ENCODE measurements around the gene ELMO1. TPM values are rescaled to one million over a fixed set of nuclear protein-coding genes. Genes with fewer than 3 reads are reported as not detected.
A peak's percentile ranks its signal among the peaks of the same experiment; 100 is the strongest.

Gene ELMO1
- total RNA-seq, 8 experiments from 2014 or later, result 4.2 to 121 (median 40.0) TPM

- H3K4me1 ChIP-seq (replicated peaks in 1 of 2), result peaks cover 19 to 23% of the 10 kb centered on the region in 2 donors
- peak overlapping the region; percentile 41 to 74 for H3K27ac ChIP-seq
- WGBS, 10 experiments, result 13 to 90% (median 53%) methylated on average over 1 to 4 of the region's 7 CpGs; no CpG with 5 or more reads in 2 of the 10 experiments
- peak in 6 of 8 experiments; percentile 44 to 97 (median 88) for ATAC-seq (replicated peaks in 6 of 8)
- no peak overlapping the region for H3K4me3 ChIP-seq
- in situ Hi-C loops (cut with MboI; ENCODE audit: low pct_unique_long_range_greater_than_20kb in 2 of 9, low sequenced_read_pairs in 9 of 9, unreplicated experiment in 9 of 9), result no loop called here
Measured at GRCh38 chr7:36945612-36946400, 502.9 kb downstream of the ELMO1 start.

GRCh38 chr7:36944838-36945237 lies 503.8 kb downstream of the ELMO1 start:
- in situ Hi-C loops (cut with MboI; ENCODE audit: low pct_unique_long_range_greater_than_20kb in 2 of 9, low sequenced_read_pairs in 9 of 9, unreplicated experiment in 9 of 9), result no loop called here
- no peak overlapping the region for H3K4me3 ChIP-seq
- ATAC-seq (replicated peaks in 6 of 8), result no peak
- H3K4me1 ChIP-seq (replicated peaks in 1 of 2), result peaks cover 17 to 23% of the 10 kb centered on the region in 2 donors
- WGBS, 10 experiments, result 20 to 94% (median 84%) methylated on average over 3 to 5 of the region's 5 CpGs; no CpG with 5 or more reads in 2 of the 10 experiments
- H3K27ac ChIP-seq, result no peak overlapping the region

GRCh38 chr7:36943591-36944435 lies 504.9 kb downstream of the ELMO1 start:
- Histone ChIP-seq H3K4me1 (replicated peaks in 1 of 2) (peaks cover 17 to 23% of the 10 kb centered on the region in 2 donors), H3K27ac (no peak overlapping the region), H3K4me3 (no peak overlapping the region)
- in situ Hi-C loops (cut with MboI; ENCODE audit: low pct_unique_long_range_greater_than_20kb in 2 of 9, low sequenced_read_pairs in 9 of 9, unreplicated experiment in 9 of 9), result no loop called here
- ATAC-seq (replicated peaks in 6 of 8), result no peak
- 9 to 93% (median 83%) methylated on average over 2 to 8 of the region's 8 CpGs for WGBS, 10 experiments

GRCh38 chr7:36942955-36943354 lies 505.7 kb downstream of the ELMO1 start:
- Histone ChIP-seq H3K4me1 (replicated peaks in 1 of 2) (peaks cover 17 to 23% of the 10 kb centered on the region in 2 donors), H3K4me3 (no peak overlapping the region), H3K27ac (no peak overlapping the region)
- in situ Hi-C loops (cut with MboI; ENCODE audit: low pct_unique_long_range_greater_than_20kb in 2 of 9, low sequenced_read_pairs in 9 of 9, unreplicated experiment in 9 of 9), result no loop called here
- no peak for ATAC-seq (replicated peaks in 6 of 8)
- 35 to 97% (median 76%) methylated on average over 1 to 7 of the region's 9 CpGs; no CpG with 5 or more reads in 4 of the 10 experiments for WGBS, 10 experiments

- peaks cover 17 to 23% of the 10 kb centered on the region in 2 donors for H3K4me1 ChIP-seq (replicated peaks in 1 of 2)
- 42 to 100% (median 80%) methylated on average over 1 to 3 of the region's 4 CpGs for WGBS, 10 experiments
- no peak overlapping the region for H3K27ac ChIP-seq
- H3K4me3 ChIP-seq, result no peak overlapping the region
- ATAC-seq (replicated peaks in 6 of 8), result no peak
- in situ Hi-C loops (cut with MboI; ENCODE audit: low pct_unique_long_range_greater_than_20kb in 2 of 9, low sequenced_read_pairs in 9 of 9, unreplicated experiment in 9 of 9), result no loop called here
Measured at GRCh38 chr7:36942541-36942940, 506.1 kb downstream of the ELMO1 start.

- in situ Hi-C loops (cut with MboI; ENCODE audit: low pct_unique_long_range_greater_than_20kb in 2 of 9, low sequenced_read_pairs in 9 of 9, unreplicated experiment in 9 of 9), result no loop called here
- no peak for ATAC-seq (replicated peaks in 6 of 8)
- no peak overlapping the region for H3K4me3 ChIP-seq
- H3K4me1 ChIP-seq (replicated peaks in 1 of 2), result peaks cover 17 to 23% of the 10 kb centered on the region in 2 donors
- WGBS, 10 experiments, result 31 to 100% (median 93%) methylated on average over 1 to 3 of the region's 3 CpGs; no CpG with 5 or more reads in 1 of the 10 experiments
- H3K27ac ChIP-seq, result no peak overlapping the region
Measured at GRCh38 chr7:36942025-36942424, 506.6 kb downstream of the ELMO1 start.

GRCh38 chr7:36941359-36941758 lies 507.3 kb downstream of the ELMO1 start:
- H3K4me3 ChIP-seq, result no peak overlapping the region
- 0 to 100% (median 85%) methylated on average over 1 of the region's 1 CpG; no CpG with 5 or more reads in 4 of the 10 experiments for WGBS, 10 experiments
- in situ Hi-C loops (cut with MboI; ENCODE audit: low pct_unique_long_range_greater_than_20kb in 2 of 9, low sequenced_read_pairs in 9 of 9, unreplicated experiment in 9 of 9), result no loop called here
- ATAC-seq (replicated peaks in 6 of 8), result no peak
- H3K27ac ChIP-seq, result no peak overlapping the region
- peaks cover 16 to 20% of the 10 kb centered on the region in 2 donors for H3K4me1 ChIP-seq (replicated peaks in 1 of 2)

GRCh38 chr7:36939816-36940215 lies 508.8 kb downstream of the ELMO1 start:
- no peak for ATAC-seq (replicated peaks in 6 of 8)
- 0 to 100% (median 83%) methylated on average over 1 to 4 of the region's 4 CpGs; no CpG with 5 or more reads in 1 of the 10 experiments for WGBS, 10 experiments
- Histone ChIP-seq H3K4me1 (replicated peaks in 1 of 2) (peaks cover 3 to 4% of the 10 kb centered on the region in 2 donors), H3K27ac (no peak overlapping the region), H3K4me3 (no peak overlapping the region)
- in situ Hi-C loops (cut with MboI; ENCODE audit: low pct_unique_long_range_greater_than_20kb in 2 of 9, low sequenced_read_pairs in 9 of 9, unreplicated experiment in 9 of 9), result no loop called here

GRCh38 chr7:36937754-36938563 lies 510.7 kb downstream of the ELMO1 start:
- WGBS, 10 experiments, result 6 to 100% (median 89%) methylated on average over 1 to 2 of the region's 2 CpGs; no CpG with 5 or more reads in 5 of the 10 experiments
- peaks cover 0 to 4% of the 10 kb centered on the region in 2 donors for H3K4me1 ChIP-seq (replicated peaks in 1 of 2)
- in situ Hi-C loops (cut with MboI; ENCODE audit: low pct_unique_long_range_greater_than_20kb in 2 of 9, low sequenced_read_pairs in 9 of 9, unreplicated experiment in 9 of 9), result no loop called here
- no peak for ATAC-seq (replicated peaks in 6 of 8)
- H3K4me3 ChIP-seq, result no peak overlapping the region
- no peak overlapping the region for H3K27ac ChIP-seq

- ATAC-seq (replicated peaks in 6 of 8), result no peak
- 20 to 100% (median 60%) methylated on average over 1 of the region's 1 CpG; no CpG with 5 or more reads in 5 of the 10 experiments for WGBS, 10 experiments
- peaks cover 27 to 44% of the 10 kb centered on the region in 2 donors for H3K4me1 ChIP-seq (replicated peaks in 1 of 2)
- in situ Hi-C loops (cut with MboI; ENCODE audit: low pct_unique_long_range_greater_than_20kb in 2 of 9, low sequenced_read_pairs in 9 of 9, unreplicated experiment in 9 of 9), result no loop called here
- no peak overlapping the region for H3K27ac ChIP-seq
- no peak overlapping the region for H3K4me3 ChIP-seq
Measured at GRCh38 chr7:36931892-36932291, 516.8 kb downstream of the ELMO1 start.

- H3K27ac ChIP-seq, result peak overlapping the region in 1 of 2 donors; percentile 4
- no peak overlapping the region for H3K4me3 ChIP-seq
- H3K4me1 ChIP-seq (replicated peaks in 1 of 2), result peaks cover 40 to 60% of the 10 kb centered on the region in 2 donors
- in situ Hi-C loops (cut with MboI; ENCODE audit: low pct_unique_long_range_greater_than_20kb in 2 of 9, low sequenced_read_pairs in 9 of 9, unreplicated experiment in 9 of 9), result no loop called here
- 25 to 80% (median 51%) methylated on average over 1 to 4 of the region's 4 CpGs; no CpG with 5 or more reads in 3 of the 10 experiments for WGBS, 10 experiments
- ATAC-seq (replicated peaks in 6 of 8), result peak in 5 of 8 experiments; percentile 58 to 80 (median 62)
Measured at GRCh38 chr7:36929791-36930190, 518.9 kb downstream of the ELMO1 start.

GRCh38 chr7:36928718-36929117 lies 519.9 kb downstream of the ELMO1 start:
- no peak overlapping the region for H3K4me3 ChIP-seq
- in situ Hi-C loops (cut with MboI; ENCODE audit: low pct_unique_long_range_greater_than_20kb in 2 of 9, low sequenced_read_pairs in 9 of 9, unreplicated experiment in 9 of 9), result no loop called here
- peaks cover 45 to 70% of the 10 kb centered on the region in 2 donors for H3K4me1 ChIP-seq (replicated peaks in 1 of 2)
- 30 to 72% methylated on average over 2 of the region's 2 CpGs; no CpG with 5 or more reads in 8 of the 10 experiments for WGBS, 10 experiments
- ATAC-seq (replicated peaks in 6 of 8), result peak in 1 of 8 experiments; percentile 19
- H3K27ac ChIP-seq, result peak overlapping the region; percentile 49 to 66

Measured in motor neuron (in vitro differentiated cells).